GM12873 (cell line): ENCODE results near the gene AUTS2.

Experiments
- CTCF ChIP-seq: IDR thresholded peaks from 2 replicates; pipeline ENCODE4 v1.5.1; 2012; ENCODE audit warnings: low read depth, mild to moderate bottlenecking, moderate library complexity, low read length, control low read depth; ENCODE audit not compliant: insufficient read depth; ENCODE audit errors: missing control alignments

Gene AUTS2

GRCh38 chr7:70726951-70727378, 1128.7 kb downstream of the AUTS2 start:
- no peak for TF ChIP-seq CTCF

- TF ChIP-seq CTCF: no peak
Measured at GRCh38 chr7:70727861-70728260, 1129.6 kb downstream of the AUTS2 start.

DNA sequence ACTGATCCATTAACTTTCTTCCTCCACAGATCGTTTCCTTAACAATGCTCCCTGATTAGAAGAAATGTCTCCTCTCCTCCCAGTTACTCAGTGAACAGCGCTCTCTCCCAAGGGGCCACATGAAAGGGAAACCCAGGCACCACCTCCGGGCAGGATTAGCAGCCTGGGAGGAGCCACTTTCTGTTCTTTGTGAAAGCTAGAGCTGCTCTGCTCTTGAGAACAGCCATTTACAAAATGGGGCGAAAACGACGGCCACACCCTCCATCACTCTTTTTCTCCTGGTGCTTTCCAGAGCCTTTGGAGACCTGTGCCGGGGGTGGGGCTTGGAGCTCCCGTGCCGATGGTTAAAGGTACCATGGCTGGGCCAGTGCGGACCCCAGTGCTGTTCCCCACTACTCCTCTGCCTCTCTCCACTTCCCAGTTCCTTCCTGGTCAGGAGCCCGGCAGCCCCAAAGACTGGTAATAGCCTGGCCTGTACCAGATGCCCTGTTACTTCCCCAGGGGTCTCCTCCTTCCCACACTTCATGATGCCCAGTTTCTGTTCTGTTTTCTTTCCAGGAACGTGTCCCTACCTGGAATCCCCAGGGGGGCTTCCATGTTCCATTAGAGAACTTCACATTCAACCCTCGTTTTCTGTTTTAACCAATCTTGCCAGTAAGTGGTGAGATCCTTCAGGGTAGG, 1130.7 kb downstream of the AUTS2 start:
- TF ChIP-seq CTCF: no peak

DNA sequence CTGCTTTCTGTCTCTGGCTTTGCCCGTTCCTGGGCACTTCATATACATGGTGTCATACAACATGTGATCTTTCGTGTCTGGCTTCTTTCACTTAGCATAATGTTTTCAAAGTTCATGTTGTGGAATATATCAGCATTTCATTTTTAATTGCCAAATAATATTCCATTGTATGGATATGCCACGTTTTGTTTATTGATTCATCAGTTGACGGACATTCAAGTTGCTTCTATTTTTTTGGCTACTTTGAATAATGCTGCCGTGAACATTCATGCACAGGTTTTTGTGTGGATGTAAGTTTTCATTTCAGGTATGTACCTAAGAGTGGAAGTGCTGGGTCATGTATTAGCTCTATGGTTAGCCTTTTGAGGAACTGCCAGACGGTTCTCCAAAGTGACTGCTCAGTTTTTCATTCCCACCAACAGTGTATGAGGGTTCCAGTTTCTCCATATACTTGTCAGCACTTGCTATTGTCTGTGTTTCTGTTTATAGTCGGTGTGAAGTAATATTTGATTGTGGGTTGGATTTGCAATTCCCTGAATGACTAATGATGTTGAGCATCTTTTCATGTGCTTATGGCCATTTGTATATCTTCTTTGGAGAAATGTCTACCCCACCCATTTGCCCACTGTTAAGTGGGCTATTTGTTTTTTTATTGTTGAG, 1132.3 kb downstream of the AUTS2 start:
- no peak for TF ChIP-seq CTCF

DNA sequence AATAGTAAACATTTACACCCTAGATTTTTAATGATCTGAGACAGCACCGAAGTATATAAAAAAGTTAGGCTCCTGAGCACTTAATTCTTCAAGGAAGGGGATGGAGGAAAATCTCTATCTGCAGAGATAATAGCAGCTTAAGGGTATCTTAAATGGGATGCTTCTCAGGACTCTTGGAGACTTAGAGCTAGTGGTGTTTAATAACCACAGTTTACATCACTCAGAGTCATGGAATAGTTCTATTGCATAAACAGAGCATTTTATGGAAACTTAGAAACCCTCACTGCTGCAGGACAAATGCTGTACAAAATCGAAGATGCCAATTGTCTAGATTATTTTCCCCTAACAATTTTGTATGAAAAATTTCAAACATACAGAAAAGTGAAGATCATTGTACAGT, 1134.8 kb downstream of the AUTS2 start:
- no peak for TF ChIP-seq CTCF

DNA sequence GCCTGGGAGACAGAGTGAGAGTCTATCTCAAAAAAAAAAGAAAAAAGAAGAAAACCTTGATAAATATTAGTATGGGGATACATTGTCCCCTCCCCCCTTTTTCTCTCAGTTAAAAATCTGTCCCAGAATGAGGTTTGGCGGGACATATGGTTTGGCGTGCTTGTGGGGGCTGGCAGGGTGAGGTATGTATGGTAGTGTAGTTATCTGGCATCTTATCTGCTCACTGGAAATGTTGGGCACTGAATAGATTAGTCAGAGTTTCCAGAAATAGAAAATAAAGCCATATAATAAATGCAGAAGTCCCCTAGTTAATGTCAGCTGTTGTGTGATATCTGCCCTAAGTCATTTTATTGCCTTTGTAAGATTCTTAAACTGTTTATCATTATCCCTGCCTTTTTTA, 1136.1 kb downstream of the AUTS2 start:
- no peak for TF ChIP-seq CTCF

GRCh38 chr7:70735313-70735712, 1137.0 kb downstream of the AUTS2 start:
- no peak for TF ChIP-seq CTCF
